Upper lobe of left lung (tissue), 4 donors: ENCODE data around the gene GRAMD1A.

Source experiments
- EP300 ChIP-seq, 4 donors: sonication (generic); formaldehyde crosslinking; IDR thresholded peaks; one replicate each; pipeline ENCODE4 v1.5.1; 2017; ENCODE audit warnings: antibody characterized with exemption in 4 of 4, control low read depth in 2 of 4
- POLR2A ChIP-seq, 4 donors: fragments of 450-650 bp; IDR thresholded peaks; one replicate each; pipeline ENCODE4 v1.5.1; 2016 to 2017; ENCODE audit warnings: antibody characterized with exemption in 4 of 4, mild to moderate bottlenecking in 2 of 4
- TF ChIP-seq, protein P1 (sequence below), 6 experiments: fragments of 450-650 bp in 4 of 6; fragments of 200-600 bp in 2 of 6; sonication (generic) in 2 of 6; IDR thresholded peaks; one replicate each; pipeline ENCODE4 v1.5.1; 2016 to 2019; ENCODE audit warnings: antibody characterized with exemption in 6 of 6

DNA sequence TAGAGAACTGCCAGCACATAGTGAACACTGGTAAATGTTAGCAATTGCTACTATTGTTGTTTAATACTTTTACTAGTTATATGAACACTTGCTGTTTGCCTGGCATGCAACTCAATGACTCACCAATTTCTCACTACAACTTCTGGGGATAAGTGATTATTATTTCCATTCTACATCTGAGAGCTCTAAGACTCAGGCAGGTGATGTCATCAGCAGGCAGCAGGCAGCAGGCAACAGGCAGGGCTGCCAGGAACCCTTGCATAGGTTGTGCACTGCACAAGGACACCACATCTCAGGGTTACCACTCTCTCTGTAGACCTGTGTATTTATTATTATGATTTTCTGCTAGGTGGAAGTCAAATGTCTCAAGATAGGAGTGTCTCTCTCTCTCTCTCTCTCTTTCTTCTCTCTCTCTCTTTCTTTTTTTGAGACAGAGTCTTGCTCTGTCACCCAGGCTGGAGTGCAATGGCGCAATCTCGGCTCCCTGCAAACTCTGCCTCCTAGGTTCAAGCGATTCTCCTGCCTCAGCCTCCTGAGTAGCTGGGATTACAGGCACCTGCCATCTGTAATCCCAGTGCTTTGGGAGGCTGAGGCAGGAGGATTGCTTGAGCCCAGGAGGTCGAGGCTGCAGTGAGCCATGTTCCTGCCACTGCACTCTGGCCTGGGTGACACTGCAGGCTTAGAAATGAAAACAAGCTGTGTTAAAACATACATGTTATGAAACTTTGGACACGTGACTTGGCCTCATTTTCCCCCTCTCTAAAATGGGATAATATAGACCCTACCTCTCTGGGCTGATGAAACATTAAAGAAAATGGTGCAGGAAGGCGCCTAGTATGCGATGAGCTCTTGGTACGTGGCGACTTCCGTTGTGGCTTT, 64.1 kb downstream of the GRAMD1A start:
- TF ChIP-seq POLR2A (IDR thresholded peaks at IDR 0.05): no peak
- no peak for TF ChIP-seq EP300 (IDR thresholded peaks at IDR 0.05)
- TF ChIP-seq, protein P1, sequence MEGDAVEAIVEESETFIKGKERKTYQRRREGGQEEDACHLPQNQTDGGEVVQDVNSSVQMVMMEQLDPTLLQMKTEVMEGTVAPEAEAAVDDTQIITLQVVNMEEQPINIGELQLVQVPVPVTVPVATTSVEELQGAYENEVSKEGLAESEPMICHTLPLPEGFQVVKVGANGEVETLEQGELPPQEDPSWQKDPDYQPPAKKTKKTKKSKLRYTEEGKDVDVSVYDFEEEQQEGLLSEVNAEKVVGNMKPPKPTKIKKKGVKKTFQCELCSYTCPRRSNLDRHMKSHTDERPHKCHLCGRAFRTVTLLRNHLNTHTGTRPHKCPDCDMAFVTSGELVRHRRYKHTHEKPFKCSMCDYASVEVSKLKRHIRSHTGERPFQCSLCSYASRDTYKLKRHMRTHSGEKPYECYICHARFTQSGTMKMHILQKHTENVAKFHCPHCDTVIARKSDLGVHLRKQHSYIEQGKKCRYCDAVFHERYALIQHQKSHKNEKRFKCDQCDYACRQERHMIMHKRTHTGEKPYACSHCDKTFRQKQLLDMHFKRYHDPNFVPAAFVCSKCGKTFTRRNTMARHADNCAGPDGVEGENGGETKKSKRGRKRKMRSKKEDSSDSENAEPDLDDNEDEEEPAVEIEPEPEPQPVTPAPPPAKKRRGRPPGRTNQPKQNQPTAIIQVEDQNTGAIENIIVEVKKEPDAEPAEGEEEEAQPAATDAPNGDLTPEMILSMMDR (IDR thresholded peaks at IDR 0.05): no peak
